ENCODE measurements around the gene LMX1A.
A peak's percentile ranks its signal among the peaks of the same experiment; 100 is the strongest.

The LMX1A gene

GRCh38 chr1:165257969-165258459, 98.5 kb downstream of the LMX1A start:
- peak; percentile 50 for DNase-seq

DNA sequence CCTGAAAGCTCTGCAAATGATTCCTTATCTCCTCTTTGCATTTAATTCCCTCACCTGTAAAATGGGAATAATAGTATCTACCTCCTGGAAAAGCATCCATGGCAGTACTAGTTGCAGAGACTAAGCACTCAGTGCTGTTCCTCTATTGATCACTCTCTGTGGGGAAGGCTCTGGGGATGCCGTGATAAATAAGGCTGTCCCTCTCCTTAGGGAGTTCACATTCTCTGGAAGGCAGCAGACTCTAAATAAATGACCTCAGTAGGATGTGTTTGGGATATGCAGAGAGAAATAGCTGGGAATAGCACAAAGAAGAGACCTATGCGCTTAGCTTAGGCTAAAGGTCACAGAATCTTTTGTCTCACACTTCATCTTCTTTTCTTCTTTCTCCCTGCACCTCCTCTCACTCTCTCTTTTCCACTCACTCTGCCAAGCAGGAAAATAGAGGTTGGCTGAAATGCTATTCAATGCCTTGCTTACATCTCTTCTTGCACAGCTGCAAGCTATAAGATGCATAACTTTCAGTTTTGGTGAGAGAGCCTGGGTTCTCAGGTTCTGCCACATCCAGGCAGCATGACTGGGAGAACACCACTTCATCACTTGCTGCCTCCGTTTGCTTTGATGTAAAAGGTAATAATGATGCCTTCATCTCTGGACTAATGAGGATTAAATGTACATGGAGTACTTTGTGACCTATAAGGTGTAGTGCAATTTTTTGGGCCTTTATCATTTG, 101.5 kb downstream of the LMX1A start:
- DNase-seq: no peak

- no peak for DNase-seq
Measured at GRCh38 chr1:165254376-165254775, 102.1 kb downstream of the LMX1A start.

GRCh38 chr1:165253818-165254254, 102.7 kb downstream of the LMX1A start:
- DNase-seq: no peak

- DNase-seq: no peak
Measured at GRCh38 chr1:165248969-165249571, 107.4 kb downstream of the LMX1A start.

- DNase-seq: no peak
Measured at GRCh38 chr1:165241952-165242351, 114.6 kb downstream of the LMX1A start.

DNA sequence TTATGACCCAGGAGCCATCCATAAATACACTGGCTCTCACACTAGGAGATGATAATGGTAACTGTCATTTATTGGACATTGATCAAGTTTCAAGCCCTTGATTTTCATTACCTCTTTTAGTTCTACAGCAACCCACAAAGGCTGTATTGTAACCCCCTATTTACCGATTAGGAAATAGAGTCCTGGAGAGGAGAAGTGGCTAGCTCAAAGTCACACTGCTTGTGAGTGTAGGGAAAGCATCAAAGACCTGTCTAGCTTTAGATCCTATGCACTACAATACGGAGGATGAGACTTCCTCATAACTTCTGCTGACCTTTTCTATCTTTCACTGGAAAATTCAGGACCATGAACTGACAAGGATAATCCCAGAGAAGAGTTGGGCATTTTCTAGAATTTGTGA, 115.2 kb downstream of the LMX1A start:
- DNase-seq: no peak

GRCh38 chr1:165240492-165240891, 116.0 kb downstream of the LMX1A start:
- no peak for DNase-seq

DNA sequence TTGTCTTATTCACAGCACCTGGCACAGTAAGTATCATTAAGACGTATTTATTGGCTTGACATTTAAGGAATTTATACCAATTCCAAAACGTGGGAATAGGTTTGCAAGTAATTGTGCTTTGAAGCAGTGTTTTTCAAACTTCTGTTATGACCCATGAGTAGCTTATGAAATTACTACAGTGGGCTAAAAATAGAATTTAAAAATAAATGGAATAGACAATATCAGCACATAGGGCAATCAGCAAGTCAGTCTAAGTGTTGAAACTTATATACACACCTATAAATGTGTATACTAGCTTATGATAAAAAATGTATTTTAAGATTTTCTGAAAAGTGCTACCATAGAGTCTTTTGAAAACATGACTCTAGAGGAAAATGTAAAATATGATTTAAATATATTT, 116.6 kb downstream of the LMX1A start:
- DNase-seq: no peak

GRCh38 chr1:165235777-165236291, 120.7 kb downstream of the LMX1A start:
- DNase-seq: no peak

DNA sequence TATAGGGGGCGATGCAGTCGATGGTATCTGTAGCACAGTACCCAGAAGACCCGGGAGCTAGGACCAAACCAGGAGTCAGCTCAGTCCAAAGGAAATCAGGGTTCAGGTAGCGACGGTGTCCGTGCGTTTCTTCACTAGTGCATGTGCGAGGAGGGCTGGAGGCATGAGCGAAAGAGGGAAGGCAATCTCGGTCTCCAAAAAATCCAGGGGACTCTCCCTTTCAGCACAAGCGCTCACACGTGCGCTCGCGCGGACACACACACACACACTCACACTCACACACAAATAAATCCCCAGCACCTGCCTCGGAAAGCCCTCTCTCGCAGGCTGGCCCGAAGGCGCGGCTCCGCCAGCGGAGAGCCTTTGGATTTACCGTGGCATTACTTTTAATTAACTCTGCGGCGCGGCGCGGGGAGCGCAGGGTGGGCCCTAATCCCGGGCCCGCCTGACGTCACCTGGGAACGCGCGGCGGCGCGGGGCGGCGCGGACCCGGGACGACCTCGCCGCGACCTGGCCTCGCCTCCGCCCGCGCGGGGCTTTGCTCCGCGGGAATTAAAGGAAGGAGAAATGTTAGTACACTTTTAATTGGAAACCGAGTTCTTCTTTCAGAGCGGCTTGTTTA, 121.2 kb downstream of the LMX1A start:
- no peak for DNase-seq

DNA sequence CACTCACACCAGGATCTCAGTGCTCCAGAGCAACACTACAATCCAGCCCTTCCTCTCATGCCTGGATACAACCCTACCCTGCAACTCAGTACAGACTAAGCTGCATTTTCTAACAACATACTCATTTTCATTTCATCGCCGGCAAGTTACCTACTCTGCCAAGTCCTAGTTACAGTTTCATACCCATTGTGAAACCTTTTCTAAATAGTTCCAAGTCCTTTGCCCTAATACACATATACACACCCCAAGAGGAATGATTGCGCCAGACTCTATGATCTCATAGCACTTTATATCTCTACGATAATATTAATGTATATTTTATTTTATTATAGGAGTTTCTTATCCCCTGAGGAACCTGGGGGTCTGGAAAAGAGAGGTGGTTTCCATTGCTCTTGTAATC, 122.4 kb downstream of the LMX1A start:
- no peak for DNase-seq

- DNase-seq: no peak
Measured at GRCh38 chr1:165228676-165229075, 127.8 kb downstream of the LMX1A start.

GRCh38 chr1:165228111-165228655, 128.3 kb downstream of the LMX1A start:
- DNase-seq: no peak

- no peak for DNase-seq
Measured at GRCh38 chr1:165226326-165226725, 130.2 kb downstream of the LMX1A start.

DNA sequence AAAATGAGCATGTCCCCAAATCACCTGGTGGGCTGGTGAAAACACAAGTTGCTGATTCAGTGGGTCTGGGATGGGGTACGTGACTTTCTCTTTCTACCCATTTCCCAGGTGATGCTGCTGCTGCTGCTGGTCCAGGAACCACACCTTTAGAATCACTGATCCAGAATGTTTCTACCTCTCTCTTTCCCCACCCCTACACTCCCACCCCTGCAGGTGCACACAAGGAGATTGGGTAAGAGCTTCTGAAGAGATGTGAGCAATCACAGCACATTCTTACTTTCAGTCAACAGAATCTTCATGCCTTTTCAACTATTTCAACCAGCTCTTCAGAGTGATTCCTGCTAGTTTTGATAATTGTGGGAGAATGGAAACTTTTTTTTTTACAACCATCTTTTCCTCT, 130.9 kb downstream of the LMX1A start:
- no peak for DNase-seq

- no peak for DNase-seq
Measured at GRCh38 chr1:165225062-165225461, 131.5 kb downstream of the LMX1A start.

- DNase-seq: no peak
Measured at GRCh38 chr1:165224504-165224903, 132.0 kb downstream of the LMX1A start.

DNA sequence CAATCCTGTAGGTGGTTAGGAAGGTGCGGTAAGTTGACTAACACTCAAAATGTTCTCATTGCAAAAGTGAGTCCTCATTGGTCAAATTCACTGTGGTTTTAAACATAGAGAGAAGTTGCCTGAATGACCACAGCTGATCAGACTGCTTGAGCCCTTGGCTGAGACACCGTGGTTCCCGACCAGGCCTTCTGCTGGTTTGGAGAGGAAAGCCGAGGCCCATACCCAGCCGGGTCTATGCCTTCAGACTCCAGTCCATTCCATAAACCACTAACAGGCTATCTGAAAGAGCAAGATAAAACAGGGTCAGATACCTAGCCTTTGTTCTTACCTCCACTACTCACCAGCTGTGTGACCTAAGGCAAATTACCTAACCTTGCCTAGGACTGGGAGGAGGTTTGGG, 133.9 kb downstream of the LMX1A start:
- DNase-seq: no peak

DNA sequence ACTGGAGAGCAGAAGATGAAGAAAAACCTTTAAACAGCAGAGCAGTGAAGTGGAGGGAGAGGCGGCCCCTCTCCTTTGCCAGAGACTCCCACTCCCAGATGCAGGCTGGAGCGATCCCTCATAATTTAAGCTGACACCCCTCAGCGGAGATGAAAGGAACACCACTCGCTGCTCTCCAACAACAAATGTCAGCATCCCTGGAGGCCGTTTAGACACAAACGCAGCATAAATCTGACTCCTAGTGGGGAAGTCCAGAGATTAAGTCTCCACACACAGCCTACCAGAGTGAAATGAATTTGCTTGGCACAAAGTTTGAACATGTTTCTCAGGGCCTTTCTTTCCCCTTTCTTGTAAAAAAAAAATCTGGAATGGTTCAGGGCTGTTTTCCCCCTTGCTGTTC, 137.8 kb downstream of the LMX1A start:
- no peak for DNase-seq

- DNase-seq: no peak
Measured at GRCh38 chr1:165217958-165218357, 138.6 kb downstream of the LMX1A start.

- no peak for DNase-seq
Measured at GRCh38 chr1:165216254-165216653, 140.3 kb downstream of the LMX1A start.

- DNase-seq: no peak
Measured at GRCh38 chr1:165215676-165216075, 140.8 kb downstream of the LMX1A start.

DNA sequence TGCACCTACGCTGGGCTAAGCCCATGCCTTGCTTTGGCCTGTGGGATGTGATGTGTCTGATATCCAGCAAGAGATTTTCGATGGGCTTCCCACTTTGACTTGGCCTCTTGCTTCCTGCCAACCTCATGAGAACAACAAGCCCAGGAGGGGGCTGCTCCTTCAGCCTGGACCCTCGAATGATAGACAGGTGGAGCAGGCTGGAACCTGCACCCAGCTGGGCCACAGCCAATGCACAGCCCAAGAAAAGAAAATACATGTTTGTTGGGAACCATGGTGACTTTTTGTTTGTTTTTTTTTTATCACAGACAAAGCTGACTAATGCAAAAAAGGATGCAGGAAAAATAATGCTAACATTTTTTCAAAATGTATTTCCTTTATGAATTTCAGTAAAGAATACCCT, 144.3 kb downstream of the LMX1A start:
- no peak for DNase-seq
